Lower leg skin (tissue), 3 donors: ENCODE results near the gene ROR2.

ENCODE experiments used
- POLR2A ChIP-seq, 2 donors: fragments of 450-650 bp; IDR thresholded peaks; one replicate each; pipeline ENCODE4 v1.6.1; 2016 to 2017; ENCODE audit warnings: antibody characterized with exemption in 2 of 2, mild to moderate bottlenecking in 1 of 2, moderate library complexity in 1 of 2
- TF ChIP-seq, protein P1 (sequence below), 3 donors: fragments of 450-650 bp; IDR thresholded peaks; one replicate each; pipeline ENCODE4 v1.5.1; 2016; ENCODE audit warnings: antibody characterized with exemption in 3 of 3, mild to moderate bottlenecking in 3 of 3, moderate library complexity in 2 of 3

DNA sequence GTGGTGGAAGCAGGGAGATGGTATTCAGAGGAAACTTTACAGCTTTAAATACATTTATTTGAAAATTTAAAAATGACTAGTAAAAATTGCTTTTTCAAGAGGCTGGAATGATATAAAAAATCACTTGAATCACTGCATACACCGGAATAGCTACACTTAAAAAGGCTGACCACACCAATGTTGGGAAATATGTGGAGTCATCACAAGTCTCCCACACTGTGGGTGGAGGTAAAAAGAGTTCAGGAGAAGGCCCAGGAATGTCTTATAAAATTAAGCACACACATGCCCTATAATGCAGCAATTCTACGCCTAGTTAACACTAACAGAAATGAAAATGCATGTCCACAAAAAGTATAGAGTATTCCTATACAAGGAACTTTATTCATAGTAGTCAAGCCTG lies 198.1 kb downstream of the ROR2 start:
- TF ChIP-seq, protein P1, sequence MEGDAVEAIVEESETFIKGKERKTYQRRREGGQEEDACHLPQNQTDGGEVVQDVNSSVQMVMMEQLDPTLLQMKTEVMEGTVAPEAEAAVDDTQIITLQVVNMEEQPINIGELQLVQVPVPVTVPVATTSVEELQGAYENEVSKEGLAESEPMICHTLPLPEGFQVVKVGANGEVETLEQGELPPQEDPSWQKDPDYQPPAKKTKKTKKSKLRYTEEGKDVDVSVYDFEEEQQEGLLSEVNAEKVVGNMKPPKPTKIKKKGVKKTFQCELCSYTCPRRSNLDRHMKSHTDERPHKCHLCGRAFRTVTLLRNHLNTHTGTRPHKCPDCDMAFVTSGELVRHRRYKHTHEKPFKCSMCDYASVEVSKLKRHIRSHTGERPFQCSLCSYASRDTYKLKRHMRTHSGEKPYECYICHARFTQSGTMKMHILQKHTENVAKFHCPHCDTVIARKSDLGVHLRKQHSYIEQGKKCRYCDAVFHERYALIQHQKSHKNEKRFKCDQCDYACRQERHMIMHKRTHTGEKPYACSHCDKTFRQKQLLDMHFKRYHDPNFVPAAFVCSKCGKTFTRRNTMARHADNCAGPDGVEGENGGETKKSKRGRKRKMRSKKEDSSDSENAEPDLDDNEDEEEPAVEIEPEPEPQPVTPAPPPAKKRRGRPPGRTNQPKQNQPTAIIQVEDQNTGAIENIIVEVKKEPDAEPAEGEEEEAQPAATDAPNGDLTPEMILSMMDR (IDR thresholded peaks at IDR 0.05): no peak
- no peak for TF ChIP-seq POLR2A (IDR thresholded peaks at IDR 0.05)
